Thyroid gland (tissue), 4 donors: ENCODE results near the gene CA12. TPM values are rescaled to one million over a fixed set of nuclear protein-coding genes. Genes with fewer than 3 reads are reported as not detected.
"Not testable (repeated sequence)": the region's sequence is repeated elsewhere in the genome, so short reads cannot be mapped to it uniquely, and the experiment has no call there.

ENCODE experiments used
- DNase-seq, 2 donors: peaks; one replicate each; pipeline ENCODE4 v3.0.0-alpha.2; 2019
- H3K27ac ChIP-seq, 3 donors: fragments of 200-600 bp; sonication (generic); 1 replicate in 2 of 3; 2 replicates in 1 of 3; pipeline ENCODE4 v1.5.1; 2016 to 2019; ENCODE audit warnings: mild to moderate bottlenecking in 1 of 3, moderate library complexity in 1 of 3
- H3K27me3 ChIP-seq: fragments of 200-600 bp; sonication (generic); one replicate; pipeline ENCODE4 v1.5.1; 2019
- H3K36me3 ChIP-seq, 2 donors: fragments of 200-600 bp; sonication (generic); one replicate each; pipeline ENCODE4 v1.5.1; 2016 to 2019
- H3K4me1 ChIP-seq, 2 donors: fragments of 200-600 bp; sonication (generic); one replicate each; pipeline ENCODE4 v1.5.1; 2017 to 2019
- H3K4me3 ChIP-seq, 3 donors: fragments of 200-600 bp; sonication (generic); replicated peaks in 1 of 3; 1 replicate in 2 of 3; 2 replicates in 1 of 3; pipeline ENCODE4 v1.5.1; 2016; ENCODE audit warnings: mild to moderate bottlenecking in 1 of 3
- H3K9me3 ChIP-seq: fragments of 200-600 bp; sonication (generic); one replicate; pipeline ENCODE4 v1.5.1; 2017
- POLR2A ChIP-seq, 2 donors: fragments of 450-650 bp; IDR thresholded peaks; one replicate each; pipeline ENCODE4 v1.6.1; 2017; ENCODE audit warnings: antibody characterized with exemption in 2 of 2, mild to moderate bottlenecking in 2 of 2, moderate library complexity in 1 of 2
- WGBS, 2 donors: methylation state at CpG; one replicate each; pipeline ENCODE4 v1.1.5; 2017; 5-methylcytosine and 5-hydroxymethylcytosine counted together
- intact Hi-C: fragments of 100-400 bp; cut with DNase I; formaldehyde crosslinking; loops from one replicate; pipeline ENCODE4 v1.15.1; 2023
- total RNA-seq, 4 donors: library from RNA; depleted of rRNA; stranded (reverse); fragments of >200 nt; gene quantifications; one replicate each; pipeline ENCODE4 v1.2.3, GENCODE V29; 2016
- TF ChIP-seq, protein P1 (sequence below), 6 experiments: fragments of 200-600 bp in 3 of 6; fragments of 450-650 bp in 3 of 6; sonication (generic) in 3 of 6; IDR thresholded peaks; one replicate each; pipeline ENCODE4 v1.5.1; 2016 to 2019; ENCODE audit warnings: antibody characterized with exemption in 6 of 6, mild to moderate bottlenecking in 2 of 6, inconsistent platforms in 1 of 6, moderate library complexity in 1 of 6

CA12 gene
- total RNA-seq, 4 donors from 2014 or later = 0.33 to 21.9 (median 4.3) TPM

DNA sequence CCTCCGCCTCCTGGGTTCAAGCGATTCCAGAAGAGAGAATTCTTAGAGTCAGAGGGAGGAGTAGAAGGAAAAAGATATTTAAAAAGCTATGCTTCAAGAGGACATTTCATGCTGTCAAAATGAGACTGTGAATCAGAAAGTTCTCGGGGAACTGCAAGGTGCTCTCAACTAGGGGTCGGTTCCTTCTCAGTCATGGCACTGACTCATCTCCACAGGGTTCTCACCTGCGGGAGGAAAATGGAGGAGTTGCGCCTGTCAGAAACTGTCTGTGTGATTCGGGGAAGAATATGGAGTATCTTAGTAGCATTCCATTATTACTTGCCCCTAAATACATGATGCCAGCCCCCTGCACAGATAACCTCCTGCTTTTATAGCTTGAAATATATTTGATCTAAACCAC is 56.9 kb downstream of the CA12 start:
- no peak for DNase-seq
- Histone ChIP-seq H3K27me3 (no peaks in the 10 kb centered on the region), H3K4me1 (peaks cover 0 to 16% of the 10 kb centered on the region in 2 donors), H3K36me3 (no peaks in the 10 kb centered on the region), H3K4me3 (no peak overlapping the region), H3K27ac (no peak overlapping the region), H3K9me3 (no peaks in the 10 kb centered on the region)
- 90 to 99% methylated on average over 7 of the region's 7 CpGs for WGBS, 2 donors
- intact Hi-C loops = no loop called here
- TF ChIP-seq, protein P1, sequence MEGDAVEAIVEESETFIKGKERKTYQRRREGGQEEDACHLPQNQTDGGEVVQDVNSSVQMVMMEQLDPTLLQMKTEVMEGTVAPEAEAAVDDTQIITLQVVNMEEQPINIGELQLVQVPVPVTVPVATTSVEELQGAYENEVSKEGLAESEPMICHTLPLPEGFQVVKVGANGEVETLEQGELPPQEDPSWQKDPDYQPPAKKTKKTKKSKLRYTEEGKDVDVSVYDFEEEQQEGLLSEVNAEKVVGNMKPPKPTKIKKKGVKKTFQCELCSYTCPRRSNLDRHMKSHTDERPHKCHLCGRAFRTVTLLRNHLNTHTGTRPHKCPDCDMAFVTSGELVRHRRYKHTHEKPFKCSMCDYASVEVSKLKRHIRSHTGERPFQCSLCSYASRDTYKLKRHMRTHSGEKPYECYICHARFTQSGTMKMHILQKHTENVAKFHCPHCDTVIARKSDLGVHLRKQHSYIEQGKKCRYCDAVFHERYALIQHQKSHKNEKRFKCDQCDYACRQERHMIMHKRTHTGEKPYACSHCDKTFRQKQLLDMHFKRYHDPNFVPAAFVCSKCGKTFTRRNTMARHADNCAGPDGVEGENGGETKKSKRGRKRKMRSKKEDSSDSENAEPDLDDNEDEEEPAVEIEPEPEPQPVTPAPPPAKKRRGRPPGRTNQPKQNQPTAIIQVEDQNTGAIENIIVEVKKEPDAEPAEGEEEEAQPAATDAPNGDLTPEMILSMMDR (IDR thresholded peaks at IDR 0.05) = no peak
- no peak for TF ChIP-seq POLR2A (IDR thresholded peaks at IDR 0.05)

DNA sequence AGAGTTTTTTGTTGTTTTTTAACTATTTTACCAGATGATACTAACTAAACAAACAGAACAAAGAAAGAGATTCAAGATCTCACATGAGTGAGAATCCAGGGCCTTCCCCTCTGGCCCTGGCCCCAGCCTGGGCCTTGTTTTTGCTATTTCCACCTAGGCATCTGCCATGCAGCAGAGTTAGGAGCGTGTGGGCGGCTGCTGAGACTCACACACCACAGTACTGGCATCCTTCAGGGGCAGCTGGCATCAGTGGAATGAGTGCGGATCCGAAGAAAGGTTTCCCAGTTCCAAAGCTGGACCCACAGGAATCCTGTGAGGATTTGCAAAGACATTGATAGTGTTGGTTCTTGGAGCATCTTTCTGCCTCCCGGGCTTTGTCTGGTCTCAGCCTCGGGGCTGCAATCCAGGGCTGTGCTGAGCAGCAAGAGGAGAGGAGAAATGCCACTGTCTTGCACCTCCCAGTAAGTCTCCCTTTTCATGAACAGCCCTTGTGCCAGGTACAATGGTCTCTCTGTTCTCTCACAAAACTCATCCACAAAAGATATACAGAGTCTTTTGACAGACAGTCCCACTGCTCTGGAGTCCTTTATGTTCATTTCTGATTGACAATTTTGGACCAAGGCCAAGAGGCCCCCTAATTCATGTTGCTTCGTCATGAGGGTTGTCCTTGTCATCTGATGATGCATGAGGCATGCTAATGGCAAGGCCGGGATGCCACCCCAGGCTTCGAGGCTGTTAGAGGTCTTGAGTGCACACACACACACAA is 57.7 kb downstream of the CA12 start:
- DNase-seq = no peak
- Histone ChIP-seq H3K4me1 (peaks cover 0 to 16% of the 10 kb centered on the region in 2 donors), H3K4me3 (no peak overlapping the region), H3K27ac (no peak overlapping the region), H3K9me3 (no peaks in the 10 kb centered on the region), H3K27me3 (no peaks in the 10 kb centered on the region), H3K36me3 (no peaks in the 10 kb centered on the region)
- TF ChIP-seq, protein P1 (IDR thresholded peaks at IDR 0.05) = no peak
- TF ChIP-seq POLR2A (IDR thresholded peaks at IDR 0.05) = no peak
- 85 to 87% methylated on average over 9 of the region's 9 CpGs for WGBS, 2 donors
- intact Hi-C loops = no loop called here

DNA sequence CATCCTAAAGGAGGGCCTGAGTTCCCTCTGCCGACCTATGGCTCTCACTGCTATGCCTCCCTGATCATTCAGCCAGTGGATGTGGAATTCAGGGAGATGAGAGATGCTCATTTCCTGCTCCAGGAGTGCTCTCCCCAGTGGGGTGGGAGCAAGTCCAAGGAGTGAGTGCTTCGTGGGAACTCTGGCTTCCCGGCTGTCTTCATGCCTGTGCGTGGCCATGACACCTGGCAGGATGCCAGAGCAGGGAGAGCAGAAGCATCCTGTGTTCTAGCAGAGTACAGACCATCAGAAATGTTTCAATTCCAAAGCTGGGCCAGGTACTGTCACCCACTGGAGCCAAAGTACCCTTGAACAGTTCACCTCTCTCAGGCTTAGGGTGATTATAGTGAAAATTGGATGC is 59.1 kb downstream of the CA12 start:
- no peaks in the 10 kb centered on the region for H3K27me3 ChIP-seq
- no peaks in the 10 kb centered on the region for H3K36me3 ChIP-seq
- DNase-seq = peak; percentile 47 to 66
- H3K4me3 ChIP-seq = no peak overlapping the region
- no peak overlapping the region for H3K27ac ChIP-seq
- H3K4me1 ChIP-seq = peaks cover 0 to 5% of the 10 kb centered on the region in 2 donors
- H3K9me3 ChIP-seq = no peaks in the 10 kb centered on the region
- TF ChIP-seq POLR2A (IDR thresholded peaks at IDR 0.05) = no peak
- TF ChIP-seq, protein P1 (IDR thresholded peaks at IDR 0.05) = no peak
- 12 to 22% methylated on average over 4 of the region's 4 CpGs for WGBS, 2 donors
- intact Hi-C loops = no loop called here

DNA sequence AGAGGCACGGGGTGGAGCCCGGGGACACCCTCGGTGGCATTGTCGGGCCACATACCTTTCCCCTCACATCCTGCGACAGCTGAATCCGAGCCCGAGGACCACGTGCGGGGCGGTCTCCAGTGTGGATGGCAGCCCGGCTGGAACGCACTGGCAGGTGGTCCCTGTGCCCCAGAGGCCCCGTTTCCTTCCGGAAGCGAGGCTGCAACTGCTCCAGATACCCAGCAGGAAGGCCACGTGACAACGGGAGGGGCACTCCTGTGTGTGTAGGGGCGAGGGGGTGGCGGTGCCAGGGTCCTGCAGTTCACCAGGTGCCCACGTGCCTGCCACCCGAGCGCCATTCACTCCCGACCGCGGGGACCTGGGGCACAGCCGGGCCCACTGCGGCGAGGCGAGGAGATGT is 60.2 kb downstream of the CA12 start:
- H3K27ac ChIP-seq = no peak overlapping the region
- DNase-seq = no peak
- intact Hi-C loops = no loop called here
- no peak overlapping the region for H3K4me3 ChIP-seq
- WGBS, 2 donors = 94 to 95% methylated on average over 20 to 28 of the region's 29 CpGs
- H3K27me3 ChIP-seq = no peaks in the 10 kb centered on the region
- TF ChIP-seq, protein P1 (IDR thresholded peaks at IDR 0.05) = no peak
- no peak for TF ChIP-seq POLR2A (IDR thresholded peaks at IDR 0.05)
- H3K4me1 ChIP-seq = no peaks in the 10 kb centered on the region
- no peaks in the 10 kb centered on the region for H3K36me3 ChIP-seq
- H3K9me3 ChIP-seq = no peaks in the 10 kb centered on the region

- H3K36me3 ChIP-seq, intact Hi-C loops, DNase-seq, H3K9me3 ChIP-seq, H3K4me3 ChIP-seq, H3K27me3 ChIP-seq, H3K27ac ChIP-seq, H3K4me1 ChIP-seq: not testable (repeated sequence)
- WGBS, 2 donors = 94 to 99% methylated on average over 11 of the region's 11 CpGs
Observed at GRCh38 chr15:63320981-63321380, 60.7 kb downstream of the CA12 start.

- 85 to 97% methylated on average over 8 to 10 of the region's 10 CpGs for WGBS, 2 donors
Observed at GRCh38 chr15:63320446-63320845, 61.2 kb downstream of the CA12 start.

More at GRCh38 chr15:63320446-63320845, 61.2 kb downstream of the CA12 start:
- H3K36me3 ChIP-seq, H3K4me1 ChIP-seq, H3K27me3 ChIP-seq, DNase-seq, H3K9me3 ChIP-seq, H3K4me3 ChIP-seq, H3K27ac ChIP-seq, intact Hi-C loops: not testable (repeated sequence)
